GM19025 (cell line): Measurements from ENCODE around the gene PPAN.

Experiments
- ATAC-seq: cut with Tn5 transposase; IDR thresholded peaks from one replicate; pipeline ENCODE4 v1.9.1; 2021; ENCODE audit warnings: mild to moderate bottlenecking, low read depth, moderate library complexity; ENCODE audit not compliant: unreplicated experiment

The PPAN gene

DNA sequence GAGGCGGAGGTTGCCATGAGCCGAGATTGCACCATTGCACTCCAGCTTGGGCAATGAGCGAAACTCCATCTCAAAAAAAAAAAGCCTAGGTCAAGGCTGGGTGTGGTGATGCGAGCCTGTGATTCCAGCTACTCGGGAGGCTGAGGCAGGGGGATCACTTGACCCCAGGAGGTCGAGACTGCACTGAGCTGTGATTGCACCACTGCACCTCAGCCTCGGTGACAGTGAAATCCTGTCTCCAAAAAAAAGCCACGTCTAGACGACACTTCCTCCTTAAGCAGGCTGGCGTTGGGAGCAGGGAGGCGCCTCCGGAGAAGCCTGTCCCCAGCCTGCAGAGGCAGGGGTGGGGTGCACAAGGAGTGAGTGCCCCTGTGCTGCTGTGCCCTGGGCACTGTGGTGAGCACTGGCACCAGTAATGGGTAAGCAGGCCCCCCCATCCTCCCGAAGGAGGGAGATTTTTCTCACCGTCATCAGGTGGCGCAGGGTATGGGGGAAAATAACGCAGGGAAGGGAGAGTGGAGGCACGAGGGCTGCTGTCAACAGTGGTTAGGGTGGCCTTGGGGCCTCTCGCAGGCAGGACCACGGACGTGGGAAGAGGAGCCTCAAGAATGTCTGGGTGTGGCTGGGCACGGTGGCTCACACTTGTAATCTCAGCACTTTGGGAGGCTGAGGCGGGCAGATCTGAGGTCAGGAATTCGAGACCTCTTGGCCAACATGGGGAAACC, 6.0 kb downstream of the PPAN start:
- ATAC-seq: no peak

GRCh38 chr19:10112895-10113591, 6.9 kb downstream of the PPAN start:
- no peak for ATAC-seq

DNA sequence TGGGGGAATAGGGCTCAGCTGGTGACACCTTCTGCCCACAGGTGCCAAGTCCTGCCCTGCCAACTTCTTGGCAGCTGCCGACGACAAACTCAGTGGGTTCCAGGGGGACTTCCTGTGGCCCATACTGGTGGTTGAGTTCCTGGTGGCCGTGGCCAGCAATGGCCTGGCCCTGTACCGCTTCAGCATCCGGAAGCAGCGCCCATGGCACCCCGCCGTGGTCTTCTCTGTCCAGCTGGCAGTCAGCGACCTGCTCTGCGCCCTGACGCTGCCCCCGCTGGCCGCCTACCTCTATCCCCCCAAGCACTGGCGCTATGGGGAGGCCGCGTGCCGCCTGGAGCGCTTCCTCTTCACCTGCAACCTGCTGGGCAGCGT, 7.4 kb downstream of the PPAN start:
- ATAC-seq: no peak

GRCh38 chr19:10113964-10114650, 7.9 kb downstream of the PPAN start:
- no peak for ATAC-seq

DNA sequence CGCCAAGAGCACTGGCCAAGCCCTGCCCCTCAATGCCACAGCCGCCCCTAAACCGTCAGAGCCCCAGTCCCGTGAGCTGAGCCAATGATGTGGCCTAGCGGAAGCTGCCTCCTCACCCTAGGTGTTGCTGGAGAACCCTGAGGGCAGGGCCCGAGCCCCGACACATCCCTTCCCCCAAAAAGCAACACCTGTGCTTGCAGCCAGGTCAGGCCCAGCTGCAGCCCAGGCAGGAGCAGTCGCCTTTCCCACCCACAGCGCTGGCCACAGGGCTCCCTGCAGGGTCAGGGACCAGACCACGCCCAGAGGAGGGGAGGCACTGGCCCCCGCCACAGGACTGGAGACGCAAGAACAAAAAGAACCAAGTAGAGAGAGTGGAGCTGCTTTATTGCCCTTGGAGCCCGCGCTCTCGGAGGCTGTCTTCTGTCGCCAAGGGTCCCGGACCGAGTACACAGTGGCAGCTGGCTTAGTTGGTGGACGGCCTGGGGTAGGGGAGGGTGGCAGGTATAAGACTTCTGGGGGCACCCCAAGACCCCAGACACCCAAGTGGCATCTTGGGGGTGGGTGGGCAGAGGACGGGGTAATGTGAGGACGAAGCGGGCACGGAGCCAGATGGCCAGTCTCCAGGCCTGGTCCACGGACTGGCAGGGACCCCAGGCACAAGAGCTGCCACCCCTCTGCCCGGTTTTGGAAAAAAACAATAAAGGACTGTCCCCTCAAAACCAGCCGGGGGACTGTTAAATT, 8.7 kb downstream of the PPAN start:
- no peak for ATAC-seq

DNA sequence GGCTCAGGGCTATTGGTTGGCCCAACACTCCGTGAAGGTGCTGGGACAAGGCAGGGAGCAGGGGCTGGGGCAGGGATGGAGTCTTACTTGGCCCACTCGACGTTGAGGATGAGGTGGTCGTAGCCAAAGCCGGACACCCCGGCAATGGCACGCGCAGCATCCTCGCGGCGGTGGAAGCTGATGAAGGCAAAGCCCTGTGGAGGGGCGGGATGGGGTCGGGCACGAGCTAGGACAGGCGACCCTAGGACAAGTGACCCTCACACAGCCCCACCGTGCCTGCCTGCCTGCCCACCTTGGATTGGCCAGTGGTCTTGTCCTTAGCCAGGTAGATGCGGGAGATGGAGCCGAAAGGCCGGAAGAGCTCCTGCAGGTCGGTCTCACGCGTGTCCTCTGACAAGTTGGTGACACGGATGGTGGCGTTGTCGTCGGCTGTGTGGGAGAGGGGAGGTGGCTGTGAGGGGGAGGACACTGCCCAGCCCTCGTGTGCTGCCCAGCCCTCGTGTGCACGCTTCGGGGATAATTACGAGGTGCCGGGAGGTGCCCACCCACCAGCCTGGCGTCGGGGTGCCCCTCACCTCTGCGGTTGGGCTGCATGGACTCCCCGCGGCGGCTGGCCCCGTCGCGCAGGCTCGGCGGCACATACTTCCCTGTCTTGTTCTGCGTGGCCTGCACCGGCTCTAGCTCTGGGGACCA, 9.4 kb downstream of the PPAN start:
- ATAC-seq: no peak

- no peak for ATAC-seq
These were observed 10.1 kb downstream of the PPAN start for GRCh38 chr19:10116085-10116865.

- ATAC-seq: no peak
These were observed 10.9 kb downstream of the PPAN start for GRCh38 chr19:10116866-10117616.

- no peak for ATAC-seq
These were observed 12.8 kb downstream of the PPAN start for GRCh38 chr19:10118960-10119359.

DNA sequence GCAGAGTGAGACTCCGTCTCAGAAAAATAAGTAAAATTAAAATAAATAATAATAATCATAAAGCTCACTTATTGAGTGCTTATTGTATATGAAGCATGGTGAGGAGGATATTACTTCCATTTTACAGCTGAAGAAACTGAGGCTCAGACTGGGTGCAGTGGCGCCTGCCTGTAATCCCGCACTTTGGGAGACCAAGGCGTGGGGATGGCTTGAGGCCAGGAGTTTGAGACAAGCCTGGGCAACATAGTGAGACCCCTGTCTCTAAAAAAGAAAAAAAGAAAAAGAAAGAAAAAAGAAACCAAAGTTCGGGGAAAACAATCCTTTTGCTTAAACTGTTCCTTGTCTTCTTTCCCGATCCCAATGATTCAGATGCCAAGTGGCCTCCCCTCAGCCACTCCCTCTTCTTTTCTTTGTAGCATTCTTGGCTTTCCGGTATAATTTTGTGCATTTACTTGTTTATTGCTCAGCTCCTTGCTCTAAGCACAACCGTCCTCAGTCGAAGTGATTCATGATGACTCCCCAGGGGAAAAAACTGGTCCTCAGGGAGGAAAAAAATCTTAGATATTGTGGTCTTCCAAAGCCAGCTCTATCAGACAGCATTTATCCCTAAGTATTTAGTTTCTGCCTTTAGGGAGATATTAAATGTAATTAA, 14.5 kb downstream of the PPAN start:
- no peak for ATAC-seq

- ATAC-seq: no peak
These were observed 15.9 kb downstream of the PPAN start for GRCh38 chr19:10122045-10122444.

- no peak for ATAC-seq
These were observed 18.3 kb downstream of the PPAN start for GRCh38 chr19:10124429-10124828.

DNA sequence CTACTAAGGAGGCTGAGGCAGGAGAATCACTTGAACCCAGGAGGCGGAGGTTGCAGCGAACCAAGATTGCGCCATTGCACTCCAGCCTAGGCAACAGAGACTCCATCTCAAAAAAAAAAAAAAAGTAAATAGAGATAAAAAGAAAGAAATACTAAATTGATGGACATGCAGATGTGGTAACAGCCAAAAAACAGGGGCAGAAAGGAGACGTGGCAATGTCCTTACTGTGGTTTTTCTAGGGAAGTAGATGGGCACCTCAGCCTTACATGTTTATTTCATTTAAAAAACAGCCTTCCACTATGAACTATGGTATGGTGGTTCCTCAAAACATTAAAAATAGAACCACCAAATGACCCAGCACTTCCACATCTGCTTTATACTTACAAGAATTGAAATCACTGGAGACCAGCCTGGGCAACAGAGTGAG, 20.1 kb downstream of the PPAN start:
- ATAC-seq: no peak

DNA sequence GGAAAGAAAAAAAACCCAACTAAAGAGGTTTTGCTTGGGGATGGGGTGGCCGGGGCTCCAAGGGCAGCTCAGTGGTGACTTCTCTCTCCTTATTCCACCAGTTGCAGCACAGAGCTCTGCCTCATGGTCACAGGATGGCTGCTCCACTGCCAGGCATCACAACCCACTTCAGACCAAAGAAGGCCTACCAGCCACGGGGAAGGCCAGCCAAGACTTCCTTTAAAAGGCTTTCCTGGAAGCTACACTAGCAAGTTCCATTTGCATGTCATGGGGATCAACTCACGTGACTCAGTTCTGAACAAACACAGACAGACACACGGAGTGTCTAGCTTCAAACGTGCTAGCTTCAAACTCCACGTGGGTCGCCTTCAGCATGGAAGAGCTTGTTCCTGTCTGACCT, 26.7 kb downstream of the PPAN start:
- no peak for ATAC-seq

DNA sequence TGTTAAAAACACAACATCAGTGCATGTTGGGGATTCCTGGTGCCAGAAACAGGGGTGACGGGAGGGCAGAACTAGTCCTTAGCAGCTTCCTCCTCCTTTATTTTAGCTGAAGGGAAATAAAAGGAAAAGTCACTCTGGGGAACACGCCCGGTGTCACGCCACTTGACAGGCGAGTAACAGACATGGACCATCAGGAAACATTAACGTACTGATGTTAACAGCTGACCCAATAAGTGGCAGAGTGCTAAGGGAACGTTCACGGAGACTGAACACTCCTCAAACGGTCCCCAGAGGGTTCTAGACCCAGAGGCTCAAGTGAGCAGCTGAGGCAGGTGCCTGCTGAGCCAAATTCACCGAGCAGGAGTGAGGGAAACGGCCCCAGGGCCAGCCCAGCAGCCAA, 27.4 kb downstream of the PPAN start:
- no peak for ATAC-seq

DNA sequence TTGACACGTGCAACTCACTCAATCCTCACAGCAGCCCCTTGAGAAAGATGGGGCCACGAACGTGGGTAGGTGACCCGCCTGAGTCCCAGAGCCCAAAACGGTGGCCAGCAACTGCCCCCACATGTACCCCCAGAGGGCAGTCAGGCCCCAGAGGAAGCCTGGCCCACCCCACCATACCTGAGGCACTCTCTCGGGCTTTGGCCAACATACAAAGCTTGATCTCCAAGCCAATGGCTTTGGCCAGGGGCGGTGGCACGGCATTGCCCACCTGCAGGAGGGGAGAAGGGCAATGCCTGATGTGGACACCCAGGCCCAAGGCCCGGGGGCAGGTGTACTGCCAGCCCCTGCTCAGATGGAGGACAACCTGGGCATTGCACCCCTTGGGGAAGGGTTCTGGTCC, 27.9 kb downstream of the PPAN start:
- no peak for ATAC-seq

DNA sequence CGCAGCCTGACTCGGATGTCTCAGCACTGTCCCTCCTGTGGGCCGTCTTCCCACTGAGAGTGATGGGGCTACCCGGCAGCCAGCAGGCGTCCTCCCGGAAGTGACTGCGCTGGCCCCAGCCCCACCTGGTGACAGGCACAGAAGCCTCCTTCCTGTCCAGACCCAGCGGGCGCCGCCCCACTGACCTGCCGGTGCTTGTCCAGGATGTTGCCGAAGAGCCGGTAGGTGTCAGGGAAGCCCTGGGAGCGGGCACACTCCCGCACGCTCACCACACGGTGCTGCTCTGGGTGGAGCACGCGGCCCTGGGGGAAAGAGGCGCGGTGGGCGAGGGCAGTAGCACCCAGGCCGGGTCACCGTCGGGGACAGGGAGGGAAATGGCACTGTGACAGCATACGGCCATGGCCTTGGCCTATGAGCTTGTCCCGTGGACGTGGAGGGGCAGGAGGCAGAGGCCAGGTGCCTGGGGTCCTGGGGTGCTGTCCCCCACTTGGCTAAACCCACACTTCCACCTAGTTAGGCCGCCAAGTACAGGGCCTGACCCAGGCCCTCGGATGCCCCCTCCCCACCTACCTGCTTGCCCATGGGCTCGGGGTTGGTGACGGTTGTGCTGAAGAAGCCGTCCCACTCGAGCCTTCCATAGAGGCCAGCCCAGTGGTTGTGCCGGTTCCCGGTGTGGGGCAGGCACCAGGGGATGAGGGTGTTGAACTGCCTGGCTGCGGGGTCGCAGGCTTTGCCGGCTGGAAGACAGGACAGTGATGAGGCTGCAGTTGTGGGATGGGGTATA, 29.6 kb downstream of the PPAN start:
- ATAC-seq: no peak

GRCh38 chr19:10136936-10137335, 30.8 kb downstream of the PPAN start:
- no peak for ATAC-seq
